Measurements from ENCODE around the gene GRID1.

GRID1 gene

GRCh38 chr10:86152354-86152753 is 214.2 kb downstream of the GRID1 start:
- DNase-seq (ENCODE audit: low read depth in 4 of 4, low spot score in 1 of 4), result no peak

- DNase-seq (ENCODE audit: low read depth in 4 of 4, low spot score in 1 of 4), result no peak
Measured at GRCh38 chr10:86151613-86152012, 215.0 kb downstream of the GRID1 start.

- no peak for DNase-seq (ENCODE audit: low read depth in 4 of 4, low spot score in 1 of 4)
Measured at GRCh38 chr10:86149257-86149656, 217.3 kb downstream of the GRID1 start.

- DNase-seq (ENCODE audit: low read depth in 4 of 4, low spot score in 1 of 4), result no peak
Measured at GRCh38 chr10:86148117-86148516, 218.5 kb downstream of the GRID1 start.

GRCh38 chr10:86144301-86144700 is 222.3 kb downstream of the GRID1 start:
- no peak for DNase-seq (ENCODE audit: low read depth in 4 of 4, low spot score in 1 of 4)

- no peak for DNase-seq (ENCODE audit: low read depth in 4 of 4, low spot score in 1 of 4)
Measured at GRCh38 chr10:86141896-86142295, 224.7 kb downstream of the GRID1 start.

- peak in 1 of 4 experiments; percentile 9 for DNase-seq (ENCODE audit: low read depth in 4 of 4, low spot score in 1 of 4)
Measured at GRCh38 chr10:86139066-86139657, 227.4 kb downstream of the GRID1 start.

- DNase-seq (ENCODE audit: low read depth in 4 of 4, low spot score in 1 of 4), result no peak
Measured at GRCh38 chr10:86138551-86139065, 228.0 kb downstream of the GRID1 start.

- DNase-seq (ENCODE audit: low read depth in 4 of 4, low spot score in 1 of 4), result no peak
Measured at GRCh38 chr10:86137561-86137960, 229.0 kb downstream of the GRID1 start.

- DNase-seq (ENCODE audit: low read depth in 4 of 4, low spot score in 1 of 4), result no peak
Measured at GRCh38 chr10:86136934-86137333, 229.7 kb downstream of the GRID1 start.

- DNase-seq (ENCODE audit: low read depth in 4 of 4, low spot score in 1 of 4), result no peak
Measured at GRCh38 chr10:86135191-86135590, 231.4 kb downstream of the GRID1 start.

GRCh38 chr10:86130737-86131475 is 235.7 kb downstream of the GRID1 start:
- DNase-seq (ENCODE audit: low read depth in 4 of 4, low spot score in 1 of 4), result no peak

GRCh38 chr10:86130041-86130440 is 236.6 kb downstream of the GRID1 start:
- no peak for DNase-seq (ENCODE audit: low read depth in 4 of 4, low spot score in 1 of 4)

GRCh38 chr10:86128360-86128759 is 238.2 kb downstream of the GRID1 start:
- no peak for DNase-seq (ENCODE audit: low read depth in 4 of 4, low spot score in 1 of 4)

GRCh38 chr10:86127274-86127819 is 239.2 kb downstream of the GRID1 start:
- no peak for DNase-seq (ENCODE audit: low read depth in 4 of 4, low spot score in 1 of 4)

GRCh38 chr10:86124734-86125133 is 241.9 kb downstream of the GRID1 start:
- no peak for DNase-seq (ENCODE audit: low read depth in 4 of 4, low spot score in 1 of 4)

GRCh38 chr10:86123715-86124114 is 242.9 kb downstream of the GRID1 start:
- no peak for DNase-seq (ENCODE audit: low read depth in 4 of 4, low spot score in 1 of 4)

- no peak for DNase-seq (ENCODE audit: low read depth in 4 of 4, low spot score in 1 of 4)
Measured at GRCh38 chr10:86123304-86123703, 243.3 kb downstream of the GRID1 start.

- no peak for DNase-seq (ENCODE audit: low read depth in 4 of 4, low spot score in 1 of 4)
Measured at GRCh38 chr10:86122646-86123045, 243.9 kb downstream of the GRID1 start.

- no peak for DNase-seq (ENCODE audit: low read depth in 4 of 4, low spot score in 1 of 4)
Measured at GRCh38 chr10:86121200-86121599, 245.4 kb downstream of the GRID1 start.

GRCh38 chr10:86117051-86117450 is 249.5 kb downstream of the GRID1 start:
- DNase-seq (ENCODE audit: low read depth in 4 of 4, low spot score in 1 of 4), result no peak

GRCh38 chr10:86113983-86114382 is 252.6 kb downstream of the GRID1 start:
- DNase-seq (ENCODE audit: low read depth in 4 of 4, low spot score in 1 of 4), result no peak

Data from stimulated activated CD4-positive, alpha-beta T cell treated with anti-CD3 and anti-CD28 coated beads, Interleukin-1b, Interleukin-23, amount 100 ng/mL, for 24 hours (primary cell).